ENCODE results near the gene VEPH1.

The VEPH1 gene

GRCh38 chr3:157255797-157256196 lies 247.4 kb downstream of the VEPH1 start:
- DNase-seq (ENCODE audit: low read depth in 1 of 2, low spot score in 1 of 2) = no peak
- Histone ChIP-seq H3K27ac (replicated peaks) (no peak overlapping the region), H3K4me3 (replicated peaks; ENCODE audit: insufficient read depth, low read length) (no peak overlapping the region), H3K27me3 (ENCODE audit: insufficient read depth, poor library complexity, severe bottlenecking) (peaks cover 4% of the 10 kb centered on the region)
- no peak for TF ChIP-seq GABPA (IDR thresholded peaks at IDR 0.05; ENCODE audit: low read depth)
- TF ChIP-seq POLR2AphosphoS5 (IDR thresholded peaks at IDR 0.05; ENCODE audit: low read depth) = no peak
- TF ChIP-seq, protein P1, sequence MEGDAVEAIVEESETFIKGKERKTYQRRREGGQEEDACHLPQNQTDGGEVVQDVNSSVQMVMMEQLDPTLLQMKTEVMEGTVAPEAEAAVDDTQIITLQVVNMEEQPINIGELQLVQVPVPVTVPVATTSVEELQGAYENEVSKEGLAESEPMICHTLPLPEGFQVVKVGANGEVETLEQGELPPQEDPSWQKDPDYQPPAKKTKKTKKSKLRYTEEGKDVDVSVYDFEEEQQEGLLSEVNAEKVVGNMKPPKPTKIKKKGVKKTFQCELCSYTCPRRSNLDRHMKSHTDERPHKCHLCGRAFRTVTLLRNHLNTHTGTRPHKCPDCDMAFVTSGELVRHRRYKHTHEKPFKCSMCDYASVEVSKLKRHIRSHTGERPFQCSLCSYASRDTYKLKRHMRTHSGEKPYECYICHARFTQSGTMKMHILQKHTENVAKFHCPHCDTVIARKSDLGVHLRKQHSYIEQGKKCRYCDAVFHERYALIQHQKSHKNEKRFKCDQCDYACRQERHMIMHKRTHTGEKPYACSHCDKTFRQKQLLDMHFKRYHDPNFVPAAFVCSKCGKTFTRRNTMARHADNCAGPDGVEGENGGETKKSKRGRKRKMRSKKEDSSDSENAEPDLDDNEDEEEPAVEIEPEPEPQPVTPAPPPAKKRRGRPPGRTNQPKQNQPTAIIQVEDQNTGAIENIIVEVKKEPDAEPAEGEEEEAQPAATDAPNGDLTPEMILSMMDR (IDR thresholded peaks at IDR 0.05; ENCODE audit: insufficient read depth, low read length) = no peak
- no peak for TF ChIP-seq SPI1 (IDR thresholded peaks at IDR 0.05; ENCODE audit: borderline replicate concordance, low read depth)
- TF ChIP-seq REST (IDR thresholded peaks at IDR 0.05; ENCODE audit: insufficient replicate concordance, low read depth) = no peak

- peaks cover 4% of the 10 kb centered on the region for H3K27me3 ChIP-seq (ENCODE audit: insufficient read depth, poor library complexity, severe bottlenecking)
- DNase-seq (ENCODE audit: low read depth in 1 of 2, low spot score in 1 of 2) = no peak
- TF ChIP-seq, protein P1 (IDR thresholded peaks at IDR 0.05; ENCODE audit: insufficient read depth, low read length) = no peak
- TF ChIP-seq REST (IDR thresholded peaks at IDR 0.05; ENCODE audit: insufficient replicate concordance, low read depth) = no peak
- no peak for TF ChIP-seq GABPA (IDR thresholded peaks at IDR 0.05; ENCODE audit: low read depth)
- TF ChIP-seq SPI1 (IDR thresholded peaks at IDR 0.05; ENCODE audit: borderline replicate concordance, low read depth) = no peak
- no peak for TF ChIP-seq POLR2AphosphoS5 (IDR thresholded peaks at IDR 0.05; ENCODE audit: low read depth)
- H3K27ac ChIP-seq (replicated peaks) = no peak overlapping the region
- H3K4me3 ChIP-seq (replicated peaks; ENCODE audit: insufficient read depth, low read length) = no peak overlapping the region
These were observed 251.5 kb downstream of the VEPH1 start for GRCh38 chr3:157251685-157252084.

DNA sequence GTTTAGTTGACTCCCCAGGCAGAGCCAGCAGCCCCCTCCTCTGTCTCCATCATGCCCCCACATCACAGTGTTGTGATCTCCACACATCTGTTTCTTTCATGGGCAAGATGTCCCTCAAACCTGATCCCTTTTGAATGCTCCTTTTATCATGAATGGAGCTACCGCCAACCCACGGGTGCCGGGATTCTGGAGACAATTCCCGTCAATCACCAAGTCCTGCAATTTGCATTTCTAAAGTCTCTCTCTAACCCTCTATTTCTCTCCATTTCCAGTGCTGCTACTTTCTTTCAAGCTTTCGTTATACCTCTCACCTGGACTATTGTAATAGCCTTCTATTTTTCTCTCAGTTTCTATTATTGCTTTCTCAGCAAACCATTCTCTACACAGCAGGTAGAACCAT lies 253.6 kb downstream of the VEPH1 start:
- Histone ChIP-seq H3K4me3 (replicated peaks; ENCODE audit: insufficient read depth, low read length) (no peak overlapping the region), H3K27ac (replicated peaks) (no peak overlapping the region), H3K27me3 (ENCODE audit: insufficient read depth, poor library complexity, severe bottlenecking) (no peaks in the 10 kb centered on the region)
- TF ChIP-seq, protein P1 (IDR thresholded peaks at IDR 0.05; ENCODE audit: insufficient read depth, low read length) = no peak
- no peak for TF ChIP-seq GABPA (IDR thresholded peaks at IDR 0.05; ENCODE audit: low read depth)
- TF ChIP-seq POLR2AphosphoS5 (IDR thresholded peaks at IDR 0.05; ENCODE audit: low read depth) = no peak
- no peak for TF ChIP-seq REST (IDR thresholded peaks at IDR 0.05; ENCODE audit: insufficient replicate concordance, low read depth)
- no peak for TF ChIP-seq SPI1 (IDR thresholded peaks at IDR 0.05; ENCODE audit: borderline replicate concordance, low read depth)
- no peak for DNase-seq (ENCODE audit: low read depth in 1 of 2, low spot score in 1 of 2)
